ENCODE results near the gene ATP8B1.
A peak's percentile ranks its signal among the peaks of the same experiment; 100 is the strongest.

ATP8B1 gene

GRCh38 chr18:57782049-57782448, 21.1 kb downstream of the ATP8B1 start:
- H3K27ac ChIP-seq (ENCODE audit: poor library complexity, severe bottlenecking) = no peak overlapping the region
- H3K4me1 ChIP-seq (ENCODE audit: insufficient read depth, poor library complexity, severe bottlenecking) = peaks cover 42% of the 10 kb centered on the region
- no peak for TF ChIP-seq CTCF (IDR thresholded peaks at IDR 0.05; ENCODE audit: poor library complexity, severe bottlenecking)
- H3K36me3 ChIP-seq (ENCODE audit: low read depth) = no peaks in the 10 kb centered on the region
- H3K4me3 ChIP-seq (ENCODE audit: severe bottlenecking) = no peak overlapping the region
- no peaks in the 10 kb centered on the region for H3K9me3 ChIP-seq (ENCODE audit: severe bottlenecking)
- no peaks in the 10 kb centered on the region for H3K27me3 ChIP-seq (ENCODE audit: insufficient read depth, poor library complexity, severe bottlenecking)
- ATAC-seq (ENCODE audit: low read depth) (no peak), DNase-seq (ENCODE audit: low spot score) (no peak)

GRCh38 chr18:57780706-57781347, 22.3 kb downstream of the ATP8B1 start:
- Histone ChIP-seq H3K4me3 (ENCODE audit: severe bottlenecking) (no peak overlapping the region), H3K4me1 (ENCODE audit: insufficient read depth, poor library complexity, severe bottlenecking) (peaks cover 52% of the 10 kb centered on the region), H3K27ac (ENCODE audit: poor library complexity, severe bottlenecking) (peak overlapping the region; percentile 81), H3K36me3 (ENCODE audit: low read depth) (no peaks in the 10 kb centered on the region), H3K9me3 (ENCODE audit: severe bottlenecking) (no peaks in the 10 kb centered on the region), H3K27me3 (ENCODE audit: insufficient read depth, poor library complexity, severe bottlenecking) (no peaks in the 10 kb centered on the region)
- no peak for TF ChIP-seq CTCF (IDR thresholded peaks at IDR 0.05; ENCODE audit: poor library complexity, severe bottlenecking)
- ATAC-seq (ENCODE audit: low read depth) = peak; percentile 49; the same call in 2 of the 3 replicates
- no peak for DNase-seq (ENCODE audit: low spot score)

GRCh38 chr18:57780318-57780705, 22.8 kb downstream of the ATP8B1 start:
- DNase-seq (ENCODE audit: low spot score) (no peak), ATAC-seq (ENCODE audit: low read depth) (no peak)
- Histone ChIP-seq H3K36me3 (ENCODE audit: low read depth) (no peaks in the 10 kb centered on the region), H3K27me3 (ENCODE audit: insufficient read depth, poor library complexity, severe bottlenecking) (no peaks in the 10 kb centered on the region), H3K4me1 (ENCODE audit: insufficient read depth, poor library complexity, severe bottlenecking) (peaks cover 56% of the 10 kb centered on the region), H3K4me3 (ENCODE audit: severe bottlenecking) (no peak overlapping the region), H3K9me3 (ENCODE audit: severe bottlenecking) (no peaks in the 10 kb centered on the region), H3K27ac (ENCODE audit: poor library complexity, severe bottlenecking) (peak overlapping the region; percentile 81)
- TF ChIP-seq CTCF (IDR thresholded peaks at IDR 0.05; ENCODE audit: poor library complexity, severe bottlenecking) = no peak

- DNase-seq (ENCODE audit: low spot score) = no peak
- no peak for ATAC-seq (ENCODE audit: low read depth)
- no peak for TF ChIP-seq CTCF (IDR thresholded peaks at IDR 0.05; ENCODE audit: poor library complexity, severe bottlenecking)
- Histone ChIP-seq H3K4me3 (ENCODE audit: severe bottlenecking) (no peak overlapping the region), H3K27ac (ENCODE audit: poor library complexity, severe bottlenecking) (peak overlapping the region; percentile 79), H3K36me3 (ENCODE audit: low read depth) (no peaks in the 10 kb centered on the region), H3K4me1 (ENCODE audit: insufficient read depth, poor library complexity, severe bottlenecking) (peaks cover 50% of the 10 kb centered on the region), H3K27me3 (ENCODE audit: insufficient read depth, poor library complexity, severe bottlenecking) (no peaks in the 10 kb centered on the region), H3K9me3 (ENCODE audit: severe bottlenecking) (no peaks in the 10 kb centered on the region)
These were observed 26.3 kb downstream of the ATP8B1 start for GRCh38 chr18:57776767-57777166.

- no peak for TF ChIP-seq CTCF (IDR thresholded peaks at IDR 0.05; ENCODE audit: poor library complexity, severe bottlenecking)
- no peaks in the 10 kb centered on the region for H3K9me3 ChIP-seq (ENCODE audit: severe bottlenecking)
- peaks cover 50% of the 10 kb centered on the region for H3K4me1 ChIP-seq (ENCODE audit: insufficient read depth, poor library complexity, severe bottlenecking)
- no peak for DNase-seq (ENCODE audit: low spot score)
- ATAC-seq (ENCODE audit: low read depth) = no peak
- no peak overlapping the region for H3K4me3 ChIP-seq (ENCODE audit: severe bottlenecking)
- H3K36me3 ChIP-seq (ENCODE audit: low read depth) = no peaks in the 10 kb centered on the region
- H3K27me3 ChIP-seq (ENCODE audit: insufficient read depth, poor library complexity, severe bottlenecking) = no peaks in the 10 kb centered on the region
- peak overlapping the region; percentile 79 for H3K27ac ChIP-seq (ENCODE audit: poor library complexity, severe bottlenecking)
These were observed 26.8 kb downstream of the ATP8B1 start for GRCh38 chr18:57776354-57776753.
